Effector CD8-positive, alpha-beta T cell (primary cell): ENCODE measurements around the gene EDDM13.
"Not testable (repeated sequence)": the region's sequence is repeated elsewhere in the genome, so short reads cannot be mapped to it uniquely, and the experiment has no call there.

Experiments used
- DNase-seq: peaks from one replicate; lab custom pipeline; 2025; lab: John Stamatoyannopoulos, UW

Gene EDDM13

DNA sequence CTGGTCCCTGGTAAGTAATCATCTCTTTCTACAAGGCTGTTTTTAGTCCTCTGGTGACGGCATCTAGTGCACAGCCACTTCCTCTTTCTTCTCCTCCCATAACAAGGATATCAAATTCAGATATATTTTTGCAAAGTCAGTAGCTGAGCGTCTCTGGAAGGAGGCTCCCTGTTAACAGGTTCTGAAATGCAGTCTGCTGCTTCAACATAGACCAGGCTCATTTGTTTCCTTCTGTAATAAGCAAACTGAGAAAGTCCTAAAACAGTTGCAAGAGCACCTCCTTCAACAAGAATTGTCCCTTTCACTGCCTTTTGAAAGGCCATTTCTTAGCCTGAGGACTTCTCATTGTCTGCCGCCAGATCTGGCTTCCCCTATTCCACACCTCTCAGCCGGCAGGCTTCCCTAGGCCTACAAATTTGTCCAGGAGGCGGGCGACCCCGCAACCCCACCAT, 49.5 kb downstream of the EDDM13 start:
- no peak for DNase-seq

DNA sequence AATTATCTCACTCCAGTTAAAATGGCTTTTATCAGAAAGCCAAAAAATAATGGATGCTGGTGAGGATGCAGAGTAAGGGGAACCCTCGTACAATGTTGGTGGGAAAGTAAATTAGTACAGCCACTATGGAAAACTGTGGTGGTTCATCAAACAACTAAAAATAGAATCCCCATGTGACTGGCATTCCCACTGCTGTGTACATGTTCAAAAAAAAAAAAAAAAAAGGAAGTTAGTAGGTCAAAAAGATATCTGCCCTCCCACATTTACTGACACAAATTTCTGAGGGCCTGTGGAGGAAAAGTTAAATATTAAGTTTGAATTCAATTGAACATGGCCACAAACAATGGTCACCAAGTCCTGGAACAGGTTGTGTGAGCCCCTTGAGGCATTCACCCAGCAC, 51.9 kb downstream of the EDDM13 start:
- no peak for DNase-seq

DNA sequence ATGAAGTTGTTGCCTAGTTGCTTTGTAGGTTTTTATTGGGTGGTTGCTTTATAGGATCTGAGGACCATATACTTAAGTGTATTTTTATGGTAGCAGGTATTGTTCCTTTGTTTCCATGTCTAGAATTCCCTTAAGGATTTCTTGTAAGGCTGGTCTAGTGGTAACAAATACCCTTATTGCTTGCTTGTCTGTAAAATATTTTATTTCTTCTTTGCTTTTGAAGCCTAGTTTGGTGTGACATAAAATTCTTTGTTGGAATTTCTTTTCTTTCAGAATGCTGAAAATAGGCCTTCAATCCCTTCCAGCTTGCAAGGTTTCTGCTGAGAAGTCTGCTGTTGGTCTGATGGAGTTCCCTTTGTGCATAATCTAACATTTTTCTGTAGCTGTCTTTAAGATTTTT, 60.1 kb downstream of the EDDM13 start:
- no peak for DNase-seq

DNA sequence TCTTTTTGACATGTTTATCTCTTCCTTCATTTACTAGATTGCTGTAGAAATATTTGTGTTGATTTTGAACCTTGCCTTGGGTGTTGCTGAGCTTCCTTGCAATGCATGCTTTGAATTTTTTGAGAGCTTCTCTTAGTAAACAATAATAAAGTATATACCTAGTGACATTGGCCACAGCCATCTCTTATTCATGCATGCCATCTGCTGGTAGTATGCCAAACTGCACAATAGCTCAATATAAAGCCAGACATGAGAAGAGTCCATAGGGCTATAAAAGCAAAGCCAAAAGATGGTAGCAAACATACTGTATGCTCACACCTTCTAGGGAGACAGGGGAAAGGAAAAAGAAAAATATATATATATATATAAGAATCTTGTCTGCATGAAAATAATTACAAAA, 61.0 kb downstream of the EDDM13 start:
- DNase-seq: no peak

- DNase-seq: not testable (repeated sequence)
Observed at GRCh38 chr19:56335371-56335770, 62.8 kb downstream of the EDDM13 start.

DNA sequence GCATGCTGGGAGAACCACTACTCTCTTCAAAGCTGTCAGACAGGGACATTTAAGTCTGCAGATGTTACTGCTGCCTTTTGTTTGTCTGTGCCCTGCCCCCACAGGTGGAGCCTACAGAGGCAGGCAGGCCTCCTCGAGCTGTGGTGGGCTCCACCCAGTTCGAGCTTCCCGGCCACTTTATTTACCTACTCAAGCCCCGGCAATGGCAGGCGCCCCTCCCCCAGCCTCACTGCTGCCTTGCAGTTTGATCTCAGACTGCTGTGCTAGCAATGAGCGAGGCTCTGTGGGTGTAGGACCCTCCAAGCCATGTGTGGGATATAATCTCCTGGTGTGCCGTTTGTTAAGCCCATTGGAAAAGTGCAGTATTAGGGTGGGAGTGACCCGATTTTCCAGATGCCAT, 64.5 kb downstream of the EDDM13 start:
- not testable (repeated sequence) for DNase-seq

DNA sequence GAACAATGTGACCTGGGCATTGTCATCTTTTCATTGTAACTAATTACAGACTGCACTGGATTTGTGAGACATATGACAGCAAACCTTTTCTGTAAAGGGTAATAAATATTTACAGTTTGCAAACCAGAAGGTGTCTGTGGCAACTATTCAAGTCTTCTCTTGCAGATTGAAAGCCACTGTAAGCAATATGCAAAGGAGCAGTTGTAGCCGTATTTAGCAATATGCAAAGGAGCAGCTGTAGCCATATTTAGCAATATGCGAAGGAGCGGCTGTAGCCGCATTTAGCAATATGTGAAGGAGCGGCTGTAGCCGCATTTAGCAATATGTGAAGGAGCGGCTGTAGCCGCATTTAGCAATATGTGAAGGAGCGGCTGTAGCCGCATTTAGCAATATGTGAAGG, 66.5 kb downstream of the EDDM13 start:
- DNase-seq: not testable (repeated sequence)

- DNase-seq: no peak
Observed at GRCh38 chr19:56341948-56342347, 69.4 kb downstream of the EDDM13 start.

DNA sequence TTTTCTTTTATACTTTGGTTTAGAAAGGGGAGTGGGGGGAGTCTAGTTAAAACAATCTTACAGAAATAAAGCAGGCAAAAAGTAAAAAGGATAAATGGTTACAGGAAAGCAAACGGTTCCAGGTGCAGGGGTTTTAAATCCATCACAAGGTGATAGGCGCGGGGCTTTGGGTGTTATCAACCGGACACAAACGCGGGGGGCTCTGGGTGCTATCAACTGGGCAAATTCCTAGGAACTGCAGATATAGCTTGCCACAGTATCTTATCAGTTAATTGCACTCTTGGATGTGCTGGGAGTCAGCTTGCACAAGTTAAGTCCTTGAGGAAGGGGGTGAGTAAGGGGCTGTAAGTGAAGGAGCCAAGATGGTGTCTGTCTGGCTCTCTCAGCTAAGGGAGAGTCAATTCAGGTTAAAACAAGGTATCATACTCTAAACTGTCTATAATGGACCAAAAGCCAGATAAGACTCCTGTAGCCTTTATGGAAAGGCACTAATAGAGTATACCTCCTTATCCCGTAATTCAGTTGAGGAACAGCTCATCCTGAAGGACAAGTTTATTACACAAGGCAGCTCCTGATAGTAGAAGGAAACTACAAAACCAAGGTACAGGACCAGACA, 74.7 kb downstream of the EDDM13 start:
- no peak for DNase-seq

DNA sequence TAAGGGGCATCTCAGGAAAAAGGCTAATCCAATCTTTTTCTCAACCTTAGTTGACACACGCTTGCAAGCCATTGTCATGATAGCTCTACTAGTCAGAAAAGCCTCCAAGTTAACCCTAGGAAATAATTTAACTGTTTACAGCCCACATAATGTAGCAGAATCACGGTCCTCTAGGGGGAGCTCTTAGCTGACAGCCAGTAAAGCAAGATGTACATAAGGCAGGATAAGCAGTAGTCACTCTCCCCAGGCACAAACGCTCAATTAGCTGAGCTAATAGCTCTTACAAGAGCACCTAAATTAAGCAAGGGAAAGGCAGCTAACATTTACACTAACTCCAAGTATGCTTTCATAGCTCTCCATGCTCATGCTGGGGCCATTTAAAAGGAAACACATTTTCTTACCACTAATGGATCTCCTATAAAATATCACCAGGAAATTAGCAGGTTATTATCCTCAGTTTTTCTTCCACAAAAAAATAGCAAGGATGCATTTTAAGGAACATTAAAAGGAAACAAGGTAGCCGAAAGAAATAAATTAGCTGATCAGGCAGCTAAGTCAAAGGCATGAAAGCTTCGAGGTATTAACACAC, 75.8 kb downstream of the EDDM13 start:
- DNase-seq: no peak

- peak; percentile 24 for DNase-seq
Observed at GRCh38 chr19:56350416-56351045, 78.0 kb downstream of the EDDM13 start.

DNA sequence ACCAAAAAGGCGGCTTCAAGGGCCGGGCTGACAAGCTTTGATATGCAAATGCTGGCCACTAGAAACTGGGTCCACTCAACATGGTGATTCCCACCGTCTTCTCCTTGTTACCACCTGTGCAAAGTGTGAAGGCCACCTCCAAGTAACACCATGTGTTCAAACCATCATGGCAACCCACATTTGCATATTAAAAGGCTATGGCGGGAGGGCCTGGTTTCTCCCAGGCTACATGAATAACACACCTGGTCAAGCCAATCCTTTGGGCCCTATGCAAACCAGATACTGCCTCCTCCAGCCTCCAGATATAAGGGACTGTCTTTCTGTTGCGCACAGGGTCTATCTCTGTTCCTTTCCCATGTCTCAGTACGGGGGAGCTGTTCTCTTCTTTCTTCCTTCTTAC, 78.7 kb downstream of the EDDM13 start:
- no peak for DNase-seq

- no peak for DNase-seq
Observed at GRCh38 chr19:56355517-56355916, 83.0 kb downstream of the EDDM13 start.

- no peak for DNase-seq
Observed at GRCh38 chr19:56356944-56357343, 84.4 kb downstream of the EDDM13 start.
